Measurements from ENCODE around the gene DNAJC1. TPM values are rescaled to one million over a fixed set of nuclear protein-coding genes. Genes with fewer than 3 reads are reported as not detected.

DNAJC1 gene
- total and polyA plus RNA-seq, 2 of the 8 experiments (the other 6 are each of a cell fraction or from before 2014, with no cell fraction given), result 6.8 to 14.8 TPM

- TF ChIP-seq, protein P1, sequence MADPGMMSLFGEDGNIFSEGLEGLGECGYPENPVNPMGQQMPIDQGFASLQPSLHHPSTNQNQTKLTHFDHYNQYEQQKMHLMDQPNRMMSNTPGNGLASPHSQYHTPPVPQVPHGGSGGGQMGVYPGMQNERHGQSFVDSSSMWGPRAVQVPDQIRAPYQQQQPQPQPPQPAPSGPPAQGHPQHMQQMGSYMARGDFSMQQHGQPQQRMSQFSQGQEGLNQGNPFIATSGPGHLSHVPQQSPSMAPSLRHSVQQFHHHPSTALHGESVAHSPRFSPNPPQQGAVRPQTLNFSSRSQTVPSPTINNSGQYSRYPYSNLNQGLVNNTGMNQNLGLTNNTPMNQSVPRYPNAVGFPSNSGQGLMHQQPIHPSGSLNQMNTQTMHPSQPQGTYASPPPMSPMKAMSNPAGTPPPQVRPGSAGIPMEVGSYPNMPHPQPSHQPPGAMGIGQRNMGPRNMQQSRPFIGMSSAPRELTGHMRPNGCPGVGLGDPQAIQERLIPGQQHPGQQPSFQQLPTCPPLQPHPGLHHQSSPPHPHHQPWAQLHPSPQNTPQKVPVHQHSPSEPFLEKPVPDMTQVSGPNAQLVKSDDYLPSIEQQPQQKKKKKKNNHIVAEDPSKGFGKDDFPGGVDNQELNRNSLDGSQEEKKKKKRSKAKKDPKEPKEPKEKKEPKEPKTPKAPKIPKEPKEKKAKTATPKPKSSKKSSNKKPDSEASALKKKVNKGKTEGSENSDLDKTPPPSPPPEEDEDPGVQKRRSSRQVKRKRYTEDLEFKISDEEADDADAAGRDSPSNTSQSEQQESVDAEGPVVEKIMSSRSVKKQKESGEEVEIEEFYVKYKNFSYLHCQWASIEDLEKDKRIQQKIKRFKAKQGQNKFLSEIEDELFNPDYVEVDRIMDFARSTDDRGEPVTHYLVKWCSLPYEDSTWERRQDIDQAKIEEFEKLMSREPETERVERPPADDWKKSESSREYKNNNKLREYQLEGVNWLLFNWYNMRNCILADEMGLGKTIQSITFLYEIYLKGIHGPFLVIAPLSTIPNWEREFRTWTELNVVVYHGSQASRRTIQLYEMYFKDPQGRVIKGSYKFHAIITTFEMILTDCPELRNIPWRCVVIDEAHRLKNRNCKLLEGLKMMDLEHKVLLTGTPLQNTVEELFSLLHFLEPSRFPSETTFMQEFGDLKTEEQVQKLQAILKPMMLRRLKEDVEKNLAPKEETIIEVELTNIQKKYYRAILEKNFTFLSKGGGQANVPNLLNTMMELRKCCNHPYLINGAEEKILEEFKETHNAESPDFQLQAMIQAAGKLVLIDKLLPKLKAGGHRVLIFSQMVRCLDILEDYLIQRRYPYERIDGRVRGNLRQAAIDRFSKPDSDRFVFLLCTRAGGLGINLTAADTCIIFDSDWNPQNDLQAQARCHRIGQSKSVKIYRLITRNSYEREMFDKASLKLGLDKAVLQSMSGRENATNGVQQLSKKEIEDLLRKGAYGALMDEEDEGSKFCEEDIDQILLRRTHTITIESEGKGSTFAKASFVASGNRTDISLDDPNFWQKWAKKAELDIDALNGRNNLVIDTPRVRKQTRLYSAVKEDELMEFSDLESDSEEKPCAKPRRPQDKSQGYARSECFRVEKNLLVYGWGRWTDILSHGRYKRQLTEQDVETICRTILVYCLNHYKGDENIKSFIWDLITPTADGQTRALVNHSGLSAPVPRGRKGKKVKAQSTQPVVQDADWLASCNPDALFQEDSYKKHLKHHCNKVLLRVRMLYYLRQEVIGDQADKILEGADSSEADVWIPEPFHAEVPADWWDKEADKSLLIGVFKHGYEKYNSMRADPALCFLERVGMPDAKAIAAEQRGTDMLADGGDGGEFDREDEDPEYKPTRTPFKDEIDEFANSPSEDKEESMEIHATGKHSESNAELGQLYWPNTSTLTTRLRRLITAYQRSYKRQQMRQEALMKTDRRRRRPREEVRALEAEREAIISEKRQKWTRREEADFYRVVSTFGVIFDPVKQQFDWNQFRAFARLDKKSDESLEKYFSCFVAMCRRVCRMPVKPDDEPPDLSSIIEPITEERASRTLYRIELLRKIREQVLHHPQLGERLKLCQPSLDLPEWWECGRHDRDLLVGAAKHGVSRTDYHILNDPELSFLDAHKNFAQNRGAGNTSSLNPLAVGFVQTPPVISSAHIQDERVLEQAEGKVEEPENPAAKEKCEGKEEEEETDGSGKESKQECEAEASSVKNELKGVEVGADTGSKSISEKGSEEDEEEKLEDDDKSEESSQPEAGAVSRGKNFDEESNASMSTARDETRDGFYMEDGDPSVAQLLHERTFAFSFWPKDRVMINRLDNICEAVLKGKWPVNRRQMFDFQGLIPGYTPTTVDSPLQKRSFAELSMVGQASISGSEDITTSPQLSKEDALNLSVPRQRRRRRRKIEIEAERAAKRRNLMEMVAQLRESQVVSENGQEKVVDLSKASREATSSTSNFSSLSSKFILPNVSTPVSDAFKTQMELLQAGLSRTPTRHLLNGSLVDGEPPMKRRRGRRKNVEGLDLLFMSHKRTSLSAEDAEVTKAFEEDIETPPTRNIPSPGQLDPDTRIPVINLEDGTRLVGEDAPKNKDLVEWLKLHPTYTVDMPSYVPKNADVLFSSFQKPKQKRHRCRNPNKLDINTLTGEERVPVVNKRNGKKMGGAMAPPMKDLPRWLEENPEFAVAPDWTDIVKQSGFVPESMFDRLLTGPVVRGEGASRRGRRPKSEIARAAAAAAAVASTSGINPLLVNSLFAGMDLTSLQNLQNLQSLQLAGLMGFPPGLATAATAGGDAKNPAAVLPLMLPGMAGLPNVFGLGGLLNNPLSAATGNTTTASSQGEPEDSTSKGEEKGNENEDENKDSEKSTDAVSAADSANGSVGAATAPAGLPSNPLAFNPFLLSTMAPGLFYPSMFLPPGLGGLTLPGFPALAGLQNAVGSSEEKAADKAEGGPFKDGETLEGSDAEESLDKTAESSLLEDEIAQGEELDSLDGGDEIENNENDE (IDR thresholded peaks at IDR 0.05; ENCODE audit: insufficient replicate concordance, low read length), result no peak
- TF ChIP-seq HDAC6 (IDR thresholded peaks at IDR 0.05; ENCODE audit: low read depth, low read length), result no peak
- TF ChIP-seq NANOG (IDR thresholded peaks at IDR 0.05; ENCODE audit: insufficient read depth, low read depth, low read length, poor library complexity, severe bottlenecking), result no peak
- no peak for TF ChIP-seq SIN3A (conservative IDR thresholded peaks at IDR 0.05 in 1 of 2, IDR thresholded peaks at IDR 0.05 in 1 of 2; ENCODE audit: low read depth in 1 of 2, low read length in 2 of 2)
- TF ChIP-seq RXRA (IDR thresholded peaks at IDR 0.05; ENCODE audit: insufficient read depth, low read depth, low read length), result no peak
Measured at GRCh38 chr10:22030421-22030820, 26.9 kb upstream of the DNAJC1 start (continued).
